Activated naive CD4-positive, alpha-beta T cell treated with anti-CD3 and anti-CD28 coated beads for 36 hours (primary cell): ENCODE measurements around the gene RAD51B. TPM values are rescaled to one million over a fixed set of nuclear protein-coding genes. Genes with fewer than 3 reads are reported as not detected.

Source experiments
- CTCF ChIA-PET: fragments of 350-600 bp; sonication (Branson Sonifier 250); formaldehyde crosslinking; loops from one replicate; lab custom pipeline; 2021; ENCODE audit warnings: antibody characterized with exemption; lab: Charles Lee
- DNase-seq: peaks from one replicate; pipeline ENCODE4 v3.0.0-alpha.2; 2020
- H3K27ac Mint-ChIP-seq: one replicate; pipeline ENCODE4 v1.8.0; 2021; ENCODE audit warnings: mild to moderate bottlenecking, mixed read lengths
- H3K27me3 Mint-ChIP-seq: one replicate; pipeline ENCODE4 v1.8.0; 2021; ENCODE audit warnings: low read depth, mixed read lengths
- H3K36me3 Mint-ChIP-seq: one replicate; pipeline ENCODE4 v1.8.0; 2021; ENCODE audit warnings: low read depth, mixed read lengths
- H3K4me1 Mint-ChIP-seq: one replicate; pipeline ENCODE4 v1.8.0; 2021; ENCODE audit warnings: low read depth, mixed read lengths
- H3K4me3 Mint-ChIP-seq: one replicate; pipeline ENCODE4 v1.8.0; 2021; ENCODE audit warnings: mild to moderate bottlenecking, moderate library complexity, mixed read lengths
- H3K9me3 Mint-ChIP-seq: one replicate; pipeline ENCODE4 v1.8.0; 2021; ENCODE audit warnings: mixed read lengths
- intact Hi-C: fragments of 100-400 bp; cut with micrococcal nuclease; formaldehyde crosslinking; loops from one replicate; pipeline ENCODE4 v1.15.1; 2023
- total RNA-seq, 2 experiments: library from RNA; stranded (reverse); gene quantifications; one replicate each; pipeline ENCODE4 v1.2.3, GENCODE V29; 2021

Gene RAD51B
- total RNA-seq, 2 experiments from 2014 or later, result 44.8 to 47.6 TPM

- Mint-ChIP-seq H3K4me3 (no peak overlapping the region), H3K4me1 (peaks cover 10% of the 10 kb centered on the region), H3K36me3 (no peaks in the 10 kb centered on the region), H3K27me3 (no peaks in the 10 kb centered on the region), H3K27ac (no peak overlapping the region), H3K9me3 (no peaks in the 10 kb centered on the region)
- CTCF ChIA-PET, result interaction anchor here (0.7 to 0.8 kb wide), 3 partner anchors 14 to 413 kb away, joined by 3 read pairs; no protein-coding TSS in a partner anchor
- no peak for DNase-seq
- intact Hi-C loops, result no loop called here
Observed at GRCh38 chr14:68630081-68630571, 810.5 kb downstream of the RAD51B start.

GRCh38 chr14:68630611-68631393 lies 811.2 kb downstream of the RAD51B start:
- no peak overlapping the region for H3K4me3 Mint-ChIP-seq
- no peak for DNase-seq
- H3K9me3 Mint-ChIP-seq, result no peaks in the 10 kb centered on the region
- intact Hi-C loops, result no loop called here
- CTCF ChIA-PET, result interaction anchor here (0.7 kb wide), 2 partner anchors 186 to 412 kb away, joined by 3 read pairs; no protein-coding TSS in a partner anchor
- no peaks in the 10 kb centered on the region for H3K27me3 Mint-ChIP-seq
- H3K36me3 Mint-ChIP-seq, result no peaks in the 10 kb centered on the region
- H3K27ac Mint-ChIP-seq, result no peak overlapping the region
- peaks cover 10% of the 10 kb centered on the region for H3K4me1 Mint-ChIP-seq

GRCh38 chr14:68631394-68632053 lies 811.9 kb downstream of the RAD51B start:
- CTCF ChIA-PET, result no interaction called here
- no peaks in the 10 kb centered on the region for H3K36me3 Mint-ChIP-seq
- no peak overlapping the region for H3K4me3 Mint-ChIP-seq
- H3K9me3 Mint-ChIP-seq, result no peaks in the 10 kb centered on the region
- no peaks in the 10 kb centered on the region for H3K27me3 Mint-ChIP-seq
- H3K4me1 Mint-ChIP-seq, result peaks cover 10% of the 10 kb centered on the region
- DNase-seq, result no peak
- intact Hi-C loops, result no loop called here
- H3K27ac Mint-ChIP-seq, result no peak overlapping the region

GRCh38 chr14:68632054-68632895 lies 812.7 kb downstream of the RAD51B start:
- CTCF ChIA-PET, result interaction anchor here (1.0 kb wide), 1 partner anchor 156 kb away, joined by 7 read pairs; no protein-coding TSS in a partner anchor
- Mint-ChIP-seq H3K27ac (no peak overlapping the region), H3K4me1 (peaks cover 10% of the 10 kb centered on the region), H3K4me3 (no peak overlapping the region), H3K36me3 (no peaks in the 10 kb centered on the region), H3K27me3 (no peaks in the 10 kb centered on the region), H3K9me3 (no peaks in the 10 kb centered on the region)
- DNase-seq, result no peak
- intact Hi-C loops, result no loop called here

GRCh38 chr14:68633131-68633991 lies 813.8 kb downstream of the RAD51B start:
- CTCF ChIA-PET, result interaction anchor here (1.0 kb wide), 1 partner anchor 155 kb away, joined by 7 read pairs; no protein-coding TSS in a partner anchor
- no peaks in the 10 kb centered on the region for H3K36me3 Mint-ChIP-seq
- no peaks in the 10 kb centered on the region for H3K9me3 Mint-ChIP-seq
- no peaks in the 10 kb centered on the region for H3K27me3 Mint-ChIP-seq
- no peak overlapping the region for H3K4me3 Mint-ChIP-seq
- intact Hi-C loops, result no loop called here
- no peak for DNase-seq
- peaks cover 6% of the 10 kb centered on the region for H3K4me1 Mint-ChIP-seq
- no peak overlapping the region for H3K27ac Mint-ChIP-seq

GRCh38 chr14:68634332-68634731 lies 814.8 kb downstream of the RAD51B start:
- Mint-ChIP-seq H3K4me1 (no peaks in the 10 kb centered on the region), H3K9me3 (no peaks in the 10 kb centered on the region)
- CTCF ChIA-PET, result no interaction called here

GRCh38 chr14:68634874-68635595 lies 815.5 kb downstream of the RAD51B start:
- intact Hi-C loops, result no loop called here
- H3K4me1 Mint-ChIP-seq, result no peaks in the 10 kb centered on the region
- H3K4me3 Mint-ChIP-seq, result no peak overlapping the region
- H3K27me3 Mint-ChIP-seq, result no peaks in the 10 kb centered on the region
- no peaks in the 10 kb centered on the region for H3K9me3 Mint-ChIP-seq
- H3K27ac Mint-ChIP-seq, result no peak overlapping the region
- CTCF ChIA-PET, result no interaction called here
- DNase-seq, result no peak
- H3K36me3 Mint-ChIP-seq, result no peaks in the 10 kb centered on the region

More at GRCh38 chr14:68634332-68634731, 814.8 kb downstream of the RAD51B start:
- Mint-ChIP-seq H3K36me3 (no peaks in the 10 kb centered on the region), H3K27ac (no peak overlapping the region), H3K27me3 (no peaks in the 10 kb centered on the region), H3K4me3 (no peak overlapping the region)
- no peak for DNase-seq
- intact Hi-C loops, result no loop called here

GRCh38 chr14:68636597-68636996 lies 817.0 kb downstream of the RAD51B start:
- Mint-ChIP-seq H3K9me3 (peaks cover 6% of the 10 kb centered on the region), H3K36me3 (peaks cover 1% of the 10 kb centered on the region), H3K4me3 (no peak overlapping the region), H3K4me1 (no peaks in the 10 kb centered on the region), H3K27ac (no peak overlapping the region), H3K27me3 (no peaks in the 10 kb centered on the region)
- CTCF ChIA-PET, result no interaction called here
- intact Hi-C loops, result no loop called here
- no peak for DNase-seq

GRCh38 chr14:68637106-68638021 lies 817.8 kb downstream of the RAD51B start:
- peaks cover 6% of the 10 kb centered on the region for H3K9me3 Mint-ChIP-seq
- CTCF ChIA-PET, result interaction anchor here (1.2 kb wide), 1 partner anchor 9 kb away, joined by 5 read pairs; no protein-coding TSS in a partner anchor
- no peaks in the 10 kb centered on the region for H3K27me3 Mint-ChIP-seq
- no peaks in the 10 kb centered on the region for H3K4me1 Mint-ChIP-seq
- no peak overlapping the region for H3K27ac Mint-ChIP-seq
- intact Hi-C loops, result no loop called here
- peak; percentile 44 for DNase-seq
- peaks cover 1% of the 10 kb centered on the region for H3K36me3 Mint-ChIP-seq
- no peak overlapping the region for H3K4me3 Mint-ChIP-seq
